ENCODE data around the gene RGS11.

DNA sequence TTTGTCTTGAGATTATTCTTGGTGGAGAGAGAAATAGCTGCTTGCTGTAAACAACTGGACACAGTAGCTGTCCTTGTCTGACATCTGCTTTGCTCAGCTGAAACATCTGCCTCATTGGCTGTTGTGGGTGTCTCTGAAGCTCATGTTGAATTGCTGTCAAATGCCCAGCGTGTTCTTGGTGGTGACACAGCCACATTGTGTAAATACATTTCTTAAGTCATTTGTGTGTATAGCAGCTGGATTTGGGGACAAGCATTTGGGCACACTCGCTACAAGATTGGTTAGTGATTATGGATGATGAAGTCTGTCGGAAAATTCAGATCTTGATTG is 35.8 kb downstream of the RGS11 start:
- TF ChIP-seq EZH2 (IDR thresholded peaks at IDR 0.05; ENCODE audit: low read length, missing control alignments): no peak
- TF ChIP-seq, protein P1, sequence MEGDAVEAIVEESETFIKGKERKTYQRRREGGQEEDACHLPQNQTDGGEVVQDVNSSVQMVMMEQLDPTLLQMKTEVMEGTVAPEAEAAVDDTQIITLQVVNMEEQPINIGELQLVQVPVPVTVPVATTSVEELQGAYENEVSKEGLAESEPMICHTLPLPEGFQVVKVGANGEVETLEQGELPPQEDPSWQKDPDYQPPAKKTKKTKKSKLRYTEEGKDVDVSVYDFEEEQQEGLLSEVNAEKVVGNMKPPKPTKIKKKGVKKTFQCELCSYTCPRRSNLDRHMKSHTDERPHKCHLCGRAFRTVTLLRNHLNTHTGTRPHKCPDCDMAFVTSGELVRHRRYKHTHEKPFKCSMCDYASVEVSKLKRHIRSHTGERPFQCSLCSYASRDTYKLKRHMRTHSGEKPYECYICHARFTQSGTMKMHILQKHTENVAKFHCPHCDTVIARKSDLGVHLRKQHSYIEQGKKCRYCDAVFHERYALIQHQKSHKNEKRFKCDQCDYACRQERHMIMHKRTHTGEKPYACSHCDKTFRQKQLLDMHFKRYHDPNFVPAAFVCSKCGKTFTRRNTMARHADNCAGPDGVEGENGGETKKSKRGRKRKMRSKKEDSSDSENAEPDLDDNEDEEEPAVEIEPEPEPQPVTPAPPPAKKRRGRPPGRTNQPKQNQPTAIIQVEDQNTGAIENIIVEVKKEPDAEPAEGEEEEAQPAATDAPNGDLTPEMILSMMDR (conservative IDR thresholded peaks at IDR 0.05 in 1 of 2, IDR thresholded peaks at IDR 0.05 in 1 of 2; ENCODE audit: low read depth in 1 of 2, low read length in 2 of 2): no peak
